HG02763 (cell line): ENCODE measurements around the gene UNC13D.
"Not testable (repeated sequence)": the region's sequence is repeated elsewhere in the genome, so short reads cannot be mapped to it uniquely, and the experiment has no call there.

Source experiments
- ATAC-seq: cut with Tn5 transposase; IDR thresholded peaks from one replicate; pipeline ENCODE4 v1.9.1; 2021; ENCODE audit warnings: mild to moderate bottlenecking, moderate library complexity; ENCODE audit not compliant: unreplicated experiment

The UNC13D gene

GRCh38 chr17:75807861-75808260 lies 36.3 kb downstream of the UNC13D start:
- ATAC-seq = no peak

GRCh38 chr17:75806822-75807500 lies 37.2 kb downstream of the UNC13D start:
- no peak for ATAC-seq

- ATAC-seq = no peak
Observed at GRCh38 chr17:75803883-75804282, 40.3 kb downstream of the UNC13D start.

- no peak for ATAC-seq
Observed at GRCh38 chr17:75799402-75799801, 44.8 kb downstream of the UNC13D start.

- ATAC-seq = no peak
Observed at GRCh38 chr17:75795820-75796607, 48.2 kb downstream of the UNC13D start.

GRCh38 chr17:75793460-75793859 lies 50.7 kb downstream of the UNC13D start:
- no peak for ATAC-seq

GRCh38 chr17:75791254-75791653 lies 53.0 kb downstream of the UNC13D start:
- ATAC-seq = no peak

GRCh38 chr17:75785016-75785890 lies 59.0 kb downstream of the UNC13D start:
- peak; percentile 58 for ATAC-seq

GRCh38 chr17:75784473-75785015 lies 59.7 kb downstream of the UNC13D start, which contains the start of gene UNK:
Gene UNK (plus strand): TSS chr17:75784806. CDS start chr17:75784881, 75 bp downstream.
- ATAC-seq = peak; percentile 66

- ATAC-seq = peak; percentile 1
Observed at GRCh38 chr17:75783803-75784472, 60.3 kb downstream of the UNC13D start.

- no peak for ATAC-seq
Observed at GRCh38 chr17:75783069-75783783, 61.0 kb downstream of the UNC13D start.

- ATAC-seq = no peak
Observed at GRCh38 chr17:75779987-75780889, 64.0 kb downstream of the UNC13D start.

- ATAC-seq = peak; percentile 62
Observed at GRCh38 chr17:75779250-75779986, 64.8 kb downstream of the UNC13D start.

- peak; percentile 5 for ATAC-seq
Observed at GRCh38 chr17:75778861-75779249, 65.3 kb downstream of the UNC13D start.

- ATAC-seq = not testable (repeated sequence)
Observed at GRCh38 chr17:75778066-75778860, 65.9 kb downstream of the UNC13D start.

- ATAC-seq = no peak
Observed at GRCh38 chr17:75777296-75777922, 66.8 kb downstream of the UNC13D start.
